Sigmoid colon (tissue), 4 donors: Measurements from ENCODE around the gene CGGBP1.

Source experiments
- EP300 ChIP-seq, 4 donors: sonication (generic); formaldehyde crosslinking; IDR thresholded peaks; one replicate each; pipeline ENCODE4 v1.6.1; 2017; ENCODE audit warnings: antibody characterized with exemption in 4 of 4
- POLR2A ChIP-seq, 2 donors: fragments of 450-650 bp; IDR thresholded peaks; one replicate each; pipeline ENCODE4 v1.6.1; 2016; ENCODE audit warnings: antibody characterized with exemption in 2 of 2, mild to moderate bottlenecking in 2 of 2, moderate library complexity in 2 of 2
- POLR2AphosphoS5 ChIP-seq, 4 donors: sonication (generic); formaldehyde crosslinking; IDR thresholded peaks; one replicate each; pipeline ENCODE4 v1.6.1; 2017; ENCODE audit warnings: antibody characterized with exemption in 4 of 4
- TF ChIP-seq, protein P1 (sequence below), 4 experiments: fragments of 450-650 bp in 3 of 4; fragments of 200-600 bp in 1 of 4; IDR thresholded peaks; one replicate each; pipeline ENCODE4 v1.5.1; 2016 to 2019; ENCODE audit warnings: antibody characterized with exemption in 4 of 4, mild to moderate bottlenecking in 3 of 4, moderate library complexity in 2 of 4

DNA sequence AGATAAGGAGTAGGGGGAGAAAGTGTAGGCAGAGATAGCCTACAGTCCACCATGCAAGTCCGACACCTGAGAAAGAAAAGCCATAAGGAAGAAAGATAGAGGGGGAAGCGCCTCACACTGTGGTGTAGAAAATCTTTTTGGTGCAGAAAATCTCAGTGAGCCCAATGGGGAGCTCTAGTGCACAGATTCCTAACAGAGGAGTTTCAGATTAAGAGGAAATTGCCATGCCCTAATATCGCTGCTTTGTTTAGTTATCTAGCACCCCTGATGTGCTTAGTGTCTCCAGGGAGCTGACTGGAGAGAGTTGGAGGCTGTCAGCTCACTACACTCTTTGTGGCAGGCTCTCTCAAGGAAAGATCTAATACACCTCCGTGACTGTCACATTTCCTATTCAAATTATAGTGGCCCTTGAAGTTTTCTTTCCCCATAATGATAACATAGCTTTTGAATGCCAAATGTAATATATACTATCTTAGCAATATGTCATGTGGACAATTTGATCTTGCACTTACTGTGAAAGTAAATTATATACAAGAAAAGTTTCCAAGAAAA lies 33.7 kb downstream of the CGGBP1 start:
- TF ChIP-seq POLR2A (IDR thresholded peaks at IDR 0.05) (no peak), EP300 (IDR thresholded peaks at IDR 0.05) (no peak), POLR2AphosphoS5 (IDR thresholded peaks at IDR 0.05) (no peak)
- TF ChIP-seq, protein P1, sequence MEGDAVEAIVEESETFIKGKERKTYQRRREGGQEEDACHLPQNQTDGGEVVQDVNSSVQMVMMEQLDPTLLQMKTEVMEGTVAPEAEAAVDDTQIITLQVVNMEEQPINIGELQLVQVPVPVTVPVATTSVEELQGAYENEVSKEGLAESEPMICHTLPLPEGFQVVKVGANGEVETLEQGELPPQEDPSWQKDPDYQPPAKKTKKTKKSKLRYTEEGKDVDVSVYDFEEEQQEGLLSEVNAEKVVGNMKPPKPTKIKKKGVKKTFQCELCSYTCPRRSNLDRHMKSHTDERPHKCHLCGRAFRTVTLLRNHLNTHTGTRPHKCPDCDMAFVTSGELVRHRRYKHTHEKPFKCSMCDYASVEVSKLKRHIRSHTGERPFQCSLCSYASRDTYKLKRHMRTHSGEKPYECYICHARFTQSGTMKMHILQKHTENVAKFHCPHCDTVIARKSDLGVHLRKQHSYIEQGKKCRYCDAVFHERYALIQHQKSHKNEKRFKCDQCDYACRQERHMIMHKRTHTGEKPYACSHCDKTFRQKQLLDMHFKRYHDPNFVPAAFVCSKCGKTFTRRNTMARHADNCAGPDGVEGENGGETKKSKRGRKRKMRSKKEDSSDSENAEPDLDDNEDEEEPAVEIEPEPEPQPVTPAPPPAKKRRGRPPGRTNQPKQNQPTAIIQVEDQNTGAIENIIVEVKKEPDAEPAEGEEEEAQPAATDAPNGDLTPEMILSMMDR (IDR thresholded peaks at IDR 0.05), result no peak
